Lung (tissue), 12 donors: ENCODE measurements around the gene PACRGL. TPM values are rescaled to one million over a fixed set of nuclear protein-coding genes. Genes with fewer than 3 reads are reported as not detected.
"Not testable (repeated sequence)": the region's sequence is repeated elsewhere in the genome, so short reads cannot be mapped to it uniquely, and the experiment has no call there.

ENCODE experiments used
- ATAC-seq: fragments of 200-7000 bp; cut with Tn5 transposase; one replicate; pipeline ENCODE4 v1.9.1; 2020; ENCODE audit warnings: moderate number of reproducible peaks; ENCODE audit not compliant: insufficient read depth, low FRiP score
- DNase-seq, 3 donors: peaks; one replicate each; pipeline ENCODE4 v3.0.0-alpha.2; 2013 to 2017
- H3K27ac ChIP-seq, 2 donors: one replicate each; pipeline ENCODE4 v1.5.1; 2013; ENCODE audit warnings: mild to moderate bottlenecking in 2 of 2, moderate library complexity in 2 of 2, control low read depth in 1 of 2, inconsistent platforms in 1 of 2, low read depth in 1 of 2, low read length in 1 of 2
- H3K27me3 ChIP-seq, 3 donors: one replicate each; pipeline ENCODE4 v1.5.1; 2013; ENCODE audit warnings: low read length in 2 of 3; ENCODE audit not compliant: control insufficient read depth in 3 of 3, insufficient read depth in 3 of 3
- H3K36me3 ChIP-seq, 4 donors: one replicate each; pipeline ENCODE4 v1.5.1; 2013; ENCODE audit warnings: low read length in 4 of 4, mild to moderate bottlenecking in 1 of 4, moderate library complexity in 1 of 4; ENCODE audit not compliant: control insufficient read depth in 4 of 4, insufficient read depth in 4 of 4
- H3K4me1 ChIP-seq, 5 donors: one replicate each; pipeline ENCODE4 v1.5.1; 2013; ENCODE audit warnings: low read length in 5 of 5, mild to moderate bottlenecking in 2 of 5, moderate library complexity in 1 of 5; ENCODE audit not compliant: control insufficient read depth in 5 of 5, insufficient read depth in 5 of 5
- H3K4me3 ChIP-seq: one replicate; pipeline ENCODE4 v1.5.1; 2013; ENCODE audit warnings: mild to moderate bottlenecking, control low read depth, moderate library complexity
- H3K9ac ChIP-seq, 2 donors: one replicate each; pipeline ENCODE4 v1.5.1; 2013; ENCODE audit warnings: low read length in 2 of 2, control low read depth in 1 of 2; ENCODE audit not compliant: insufficient read depth in 1 of 2
- H3K9me3 ChIP-seq, 4 donors: one replicate each; pipeline ENCODE4 v1.5.1; 2013; ENCODE audit warnings: low read length in 3 of 4, mild to moderate bottlenecking in 1 of 4, moderate library complexity in 1 of 4; ENCODE audit not compliant: control insufficient read depth in 4 of 4, insufficient read depth in 3 of 4
- WGBS, 2 donors: extraction: QIAGEN DNeasy Blood & Tissue Kit; methylation state at CpG; one replicate each; pipeline ENCODE4 v1.1.7; 2013; 5-methylcytosine and 5-hydroxymethylcytosine counted together
- polyA plus RNA-seq, 2 donors: library from polyadenylated mRNA; stranded (reverse); fragments of 200-250 nt; gene quantifications; one replicate each; pipeline ENCODE4 v1.2.1, GENCODE V29; 2013
- total RNA-seq, 2 donors: library from RNA; depleted of rRNA in 1 of 2; stranded (reverse); fragments of >200 nt in 1 of 2; gene quantifications; one replicate each; pipeline ENCODE4 v1.2.1, GENCODE V29; 2014 to 2021
- TF ChIP-seq, protein P1 (sequence below): IDR thresholded peaks from 2 replicates; pipeline ENCODE4 v1.5.1; 2012; ENCODE audit warnings: mild to moderate bottlenecking; ENCODE audit errors: control extremely low read depth, extremely low read depth
- donor health status: control.
- donor health status: control.
- donor health status: Bipolar disorder and iron deficiency.
- donor health status: healthy.
- donor health status: DM: yes; HTN: yes; CAD: no.

PACRGL gene
- total and polyA plus RNA-seq, 4 donors: 9.1 to 34.6 (median 16.2) TPM

DNA sequence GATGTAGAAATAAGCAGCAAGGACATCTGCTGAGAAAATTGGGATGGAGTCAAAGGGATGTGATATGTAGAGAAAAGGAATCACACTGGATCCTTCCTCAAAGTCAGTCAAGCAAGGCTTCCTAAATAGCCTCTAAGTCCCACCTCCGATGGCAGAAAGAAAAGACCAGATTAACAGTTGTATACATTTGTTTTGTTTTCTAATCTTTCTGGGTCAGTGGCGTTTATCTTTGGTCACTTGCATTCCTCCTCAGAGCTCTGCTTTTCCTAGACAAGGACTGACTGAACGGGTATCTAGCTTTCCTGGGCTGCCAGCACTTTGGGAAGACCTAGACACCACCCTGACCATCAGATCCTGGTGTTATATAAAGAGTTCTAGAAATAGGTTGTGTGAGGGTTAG lies 23.2 kb downstream of the PACRGL start:
- ATAC-seq (no peak), DNase-seq (no peak)
- H3K4me1 ChIP-seq: no peaks in the 10 kb centered on the region
- no peak overlapping the region for H3K9ac ChIP-seq
- H3K9me3 ChIP-seq: peaks cover 0 to 11% (median 5%) of the 10 kb centered on the region in 4 donors
- TF ChIP-seq, protein P1, sequence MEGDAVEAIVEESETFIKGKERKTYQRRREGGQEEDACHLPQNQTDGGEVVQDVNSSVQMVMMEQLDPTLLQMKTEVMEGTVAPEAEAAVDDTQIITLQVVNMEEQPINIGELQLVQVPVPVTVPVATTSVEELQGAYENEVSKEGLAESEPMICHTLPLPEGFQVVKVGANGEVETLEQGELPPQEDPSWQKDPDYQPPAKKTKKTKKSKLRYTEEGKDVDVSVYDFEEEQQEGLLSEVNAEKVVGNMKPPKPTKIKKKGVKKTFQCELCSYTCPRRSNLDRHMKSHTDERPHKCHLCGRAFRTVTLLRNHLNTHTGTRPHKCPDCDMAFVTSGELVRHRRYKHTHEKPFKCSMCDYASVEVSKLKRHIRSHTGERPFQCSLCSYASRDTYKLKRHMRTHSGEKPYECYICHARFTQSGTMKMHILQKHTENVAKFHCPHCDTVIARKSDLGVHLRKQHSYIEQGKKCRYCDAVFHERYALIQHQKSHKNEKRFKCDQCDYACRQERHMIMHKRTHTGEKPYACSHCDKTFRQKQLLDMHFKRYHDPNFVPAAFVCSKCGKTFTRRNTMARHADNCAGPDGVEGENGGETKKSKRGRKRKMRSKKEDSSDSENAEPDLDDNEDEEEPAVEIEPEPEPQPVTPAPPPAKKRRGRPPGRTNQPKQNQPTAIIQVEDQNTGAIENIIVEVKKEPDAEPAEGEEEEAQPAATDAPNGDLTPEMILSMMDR: no peak
- no peaks in the 10 kb centered on the region for H3K27me3 ChIP-seq
- H3K27ac ChIP-seq: no peak overlapping the region
- WGBS, 2 donors: 84 to 96% methylated on average over 3 of the region's 3 CpGs
- peaks cover 11 to 40% (median 38%) of the 10 kb centered on the region in 4 donors for H3K36me3 ChIP-seq
- no peak overlapping the region for H3K4me3 ChIP-seq

DNA sequence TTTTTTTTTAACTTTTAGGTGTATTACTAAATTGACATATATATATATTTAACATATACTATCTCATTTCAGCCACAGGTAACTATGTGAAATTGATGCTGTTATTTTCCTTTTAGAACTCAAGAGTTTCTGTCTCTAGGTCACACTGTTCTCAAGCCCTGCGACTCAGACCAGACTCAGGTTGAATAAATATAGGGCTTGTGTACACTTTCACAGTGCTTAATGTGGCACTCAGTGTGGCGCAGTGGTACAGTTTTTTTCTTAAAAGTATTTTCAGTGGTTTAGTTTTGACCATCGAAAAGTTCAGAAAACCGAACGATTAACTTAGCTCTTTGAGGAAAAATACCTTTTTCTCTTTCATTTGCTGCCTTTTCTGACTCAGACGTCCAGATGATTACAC lies 24.7 kb downstream of the PACRGL start:
- TF ChIP-seq, protein P1: no peak
- no peak overlapping the region for H3K4me3 ChIP-seq
- H3K9me3 ChIP-seq: peaks cover 0 to 11% (median 5%) of the 10 kb centered on the region in 4 donors
- DNase-seq (no peak), ATAC-seq (no peak)
- no peaks in the 10 kb centered on the region for H3K4me1 ChIP-seq
- H3K9ac ChIP-seq: no peak overlapping the region
- H3K36me3 ChIP-seq: peaks cover 11 to 45% (median 43%) of the 10 kb centered on the region in 4 donors
- no peak overlapping the region for H3K27ac ChIP-seq
- 59 to 97% methylated on average over 6 of the region's 6 CpGs for WGBS, 2 donors
- no peaks in the 10 kb centered on the region for H3K27me3 ChIP-seq

DNA sequence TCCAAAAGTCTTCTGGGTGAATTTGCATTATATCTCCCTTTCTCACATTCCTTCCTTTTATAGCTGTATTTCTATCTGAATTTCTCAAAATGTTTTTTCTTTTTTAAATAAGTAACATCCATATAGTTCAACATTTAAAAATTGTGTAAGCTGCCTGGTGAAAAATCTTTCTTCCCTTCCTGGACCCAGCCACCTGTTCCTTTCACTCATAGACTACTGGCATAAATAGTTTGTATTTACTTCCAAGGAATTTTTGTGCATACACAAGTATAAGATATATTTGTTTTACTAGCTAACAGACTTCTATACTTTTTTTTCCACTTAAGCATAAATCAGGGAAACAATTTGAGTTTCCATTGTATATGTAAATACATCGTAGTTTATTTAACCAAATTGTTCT lies 35.7 kb downstream of the PACRGL start:
- 96 to 99% methylated on average over 1 of the region's 1 CpG for WGBS, 2 donors
- no peak overlapping the region for H3K4me3 ChIP-seq
- no peak for ATAC-seq
- TF ChIP-seq, protein P1: no peak
- H3K9me3 ChIP-seq: peaks cover 4 to 16% (median 12%) of the 10 kb centered on the region in 4 donors
- DNase-seq: no peak
- no peaks in the 10 kb centered on the region for H3K27me3 ChIP-seq
- peaks cover 14 to 44% (median 30%) of the 10 kb centered on the region in 4 donors for H3K36me3 ChIP-seq
- no peaks in the 10 kb centered on the region for H3K4me1 ChIP-seq
- no peak overlapping the region for H3K27ac ChIP-seq
- H3K9ac ChIP-seq: no peak overlapping the region

DNA sequence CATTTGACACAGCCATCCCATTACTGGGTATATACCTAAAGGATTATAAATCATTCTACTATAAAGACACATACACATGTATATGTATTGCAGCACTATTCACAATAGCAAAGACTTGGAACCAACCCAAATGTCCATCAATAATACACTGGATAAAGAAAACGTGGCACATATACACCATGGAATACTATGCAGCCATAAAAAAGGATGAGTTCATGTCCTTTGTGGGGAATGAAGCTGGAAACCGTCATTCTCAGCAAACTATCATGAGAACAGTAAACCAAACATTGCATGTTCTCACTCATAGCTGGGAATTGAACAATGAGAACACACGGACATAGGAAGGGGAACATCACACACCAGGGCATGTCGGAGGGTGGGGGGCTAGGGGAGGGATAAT lies 45.7 kb downstream of the PACRGL start:
- H3K9me3 ChIP-seq, H3K27me3 ChIP-seq, DNase-seq, H3K4me1 ChIP-seq, H3K9ac ChIP-seq, H3K36me3 ChIP-seq, H3K27ac ChIP-seq, ATAC-seq, H3K4me3 ChIP-seq: not testable (repeated sequence)
- WGBS, 2 donors: 92 to 94% methylated on average over 4 of the region's 4 CpGs
